ENCODE data around the gene RERE.
"Not testable (repeated sequence)": the region's sequence is repeated elsewhere in the genome, so short reads cannot be mapped to it uniquely, and the experiment has no call there.

The RERE gene

GRCh38 chr1:8747879-8748825 lies 69.3 kb downstream of the RERE start:
- DNase-seq, result no peak

GRCh38 chr1:8746554-8746953 lies 70.9 kb downstream of the RERE start:
- DNase-seq, result no peak

GRCh38 chr1:8745749-8746390 lies 71.6 kb downstream of the RERE start:
- no peak for DNase-seq

GRCh38 chr1:8745346-8745745 lies 72.1 kb downstream of the RERE start:
- DNase-seq, result no peak

GRCh38 chr1:8742022-8742924 lies 75.2 kb downstream of the RERE start:
- DNase-seq, result no peak

GRCh38 chr1:8740034-8740449 lies 77.4 kb downstream of the RERE start:
- no peak for DNase-seq

GRCh38 chr1:8739377-8739776 lies 78.1 kb downstream of the RERE start:
- no peak for DNase-seq

- DNase-seq, result no peak
Observed at GRCh38 chr1:8736927-8737326, 80.5 kb downstream of the RERE start.

- no peak for DNase-seq
Observed at GRCh38 chr1:8733484-8733883, 84.0 kb downstream of the RERE start.

GRCh38 chr1:8731162-8731561 lies 86.3 kb downstream of the RERE start:
- DNase-seq, result no peak

GRCh38 chr1:8728464-8728863 lies 89.0 kb downstream of the RERE start:
- DNase-seq, result no peak

GRCh38 chr1:8727809-8728213 lies 89.6 kb downstream of the RERE start:
- DNase-seq, result no peak

- DNase-seq, result not testable (repeated sequence)
Observed at GRCh38 chr1:8727316-8727715, 90.1 kb downstream of the RERE start.

- not testable (repeated sequence) for DNase-seq
Observed at GRCh38 chr1:8726801-8727186, 90.6 kb downstream of the RERE start.

GRCh38 chr1:8723010-8723409 lies 94.4 kb downstream of the RERE start:
- DNase-seq, result no peak

GRCh38 chr1:8722366-8722765 lies 95.1 kb downstream of the RERE start:
- DNase-seq, result no peak

- DNase-seq, result no peak
Observed at GRCh38 chr1:8721679-8722324, 95.6 kb downstream of the RERE start.

- DNase-seq, result no peak
Observed at GRCh38 chr1:8720347-8720746, 97.1 kb downstream of the RERE start.

- no peak for DNase-seq
Observed at GRCh38 chr1:8718850-8719361, 98.5 kb downstream of the RERE start.

GRCh38 chr1:8717148-8717547 lies 100.3 kb downstream of the RERE start:
- no peak for DNase-seq

- no peak for DNase-seq
Observed at GRCh38 chr1:8716238-8716637, 101.2 kb downstream of the RERE start.

- no peak for DNase-seq
Observed at GRCh38 chr1:8714173-8714572, 103.3 kb downstream of the RERE start.

Measured in NCI-H526 treated with DMSO at 0.1 percent for 48 hours (cell line).